Cardiac fibroblast (primary cell): ENCODE measurements around the gene COLEC12.

Experiments
- DNase-seq, 2 donors: peaks; one replicate each; pipeline versions ENCODE4 v3.0.0 to v3.0.0-alpha.2; 2010; ENCODE audit warnings: low read depth in 2 of 2
- H3K4me3 ChIP-seq, 2 donors: replicated peaks in 1 of 2; 1 replicate in 1 of 2; 2 replicates in 1 of 2; pipeline ENCODE4 v1.5.1; 2011; ENCODE audit warnings: low read depth in 2 of 2, low read length in 2 of 2, mild to moderate bottlenecking in 2 of 2, moderate library complexity in 1 of 2
- CTCF ChIP-seq: IDR thresholded peaks from one replicate; pipeline ENCODE4 v1.5.1; 2011; ENCODE audit warnings: low read depth, mild to moderate bottlenecking, low read length, inconsistent platforms

COLEC12 gene

DNA sequence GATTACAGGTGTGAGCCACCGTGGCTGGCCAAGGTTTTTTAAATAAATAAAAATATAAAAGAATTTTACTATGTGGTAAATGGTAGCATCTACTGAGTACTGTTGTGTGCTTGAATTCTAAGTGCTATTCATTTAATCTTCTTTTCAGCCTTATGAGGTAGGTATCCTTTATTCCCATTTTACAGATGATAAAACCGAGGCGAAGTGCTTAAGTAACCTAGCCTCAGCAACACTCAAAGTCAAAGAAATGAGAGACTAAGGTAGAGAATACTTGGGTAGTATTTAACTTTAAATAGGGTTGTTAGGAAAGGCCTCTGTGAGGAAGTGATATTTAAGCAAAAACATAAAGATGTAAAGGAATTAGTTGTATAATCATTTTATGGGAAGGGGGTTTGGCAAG, 227.0 kb downstream of the COLEC12 start:
- no peak overlapping the region for H3K4me3 ChIP-seq
- no peak for DNase-seq
- no peak for TF ChIP-seq CTCF

DNA sequence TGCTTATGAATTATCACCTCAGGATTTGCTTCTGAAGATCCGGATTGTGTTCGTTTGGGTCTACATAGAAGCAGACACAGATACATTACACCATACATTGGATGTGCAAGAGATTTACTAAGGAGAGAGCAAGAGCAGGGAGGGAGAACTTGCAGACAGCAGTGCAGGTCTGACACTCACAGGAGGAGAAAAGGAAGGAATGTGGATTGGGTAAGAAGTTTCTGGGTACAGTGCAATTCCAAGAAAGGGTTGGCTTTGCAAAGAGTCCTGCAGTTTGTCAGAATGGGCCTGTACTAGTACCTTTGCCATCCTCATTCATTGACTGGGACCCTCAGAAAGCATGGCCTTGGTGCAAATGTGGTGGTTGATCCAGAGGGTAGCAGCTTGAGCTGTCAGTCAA, 227.9 kb downstream of the COLEC12 start:
- no peak for TF ChIP-seq CTCF
- H3K4me3 ChIP-seq: no peak overlapping the region
- DNase-seq: no peak

DNA sequence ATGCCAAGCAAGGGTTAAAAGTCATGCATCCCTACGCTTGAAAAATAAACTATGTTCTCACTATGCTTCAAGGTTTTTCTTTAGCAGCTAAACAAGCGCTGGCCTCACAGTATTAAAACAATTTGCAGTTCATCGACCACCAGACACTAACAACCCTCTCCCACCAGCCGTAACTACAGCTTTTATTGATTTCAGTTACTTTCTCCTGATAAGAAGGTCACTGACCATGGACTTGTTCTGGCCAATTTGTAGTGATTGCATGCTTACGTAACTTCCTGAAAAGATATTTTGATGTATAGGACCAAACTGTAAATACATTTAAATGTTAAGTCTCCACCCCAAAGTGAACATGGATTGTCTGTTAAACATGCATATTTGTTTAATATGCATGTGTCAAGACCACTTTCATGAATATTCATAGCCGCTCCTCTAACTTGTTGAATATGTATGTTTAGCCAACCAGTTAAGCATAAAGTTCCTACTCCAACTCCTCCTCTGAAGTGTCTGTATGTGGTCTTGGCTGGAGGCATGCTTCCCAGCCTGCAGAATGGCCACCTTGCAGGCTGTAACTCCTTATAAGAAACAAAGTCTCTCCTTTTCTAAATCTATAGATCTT, 230.9 kb downstream of the COLEC12 start:
- no peak for DNase-seq
- TF ChIP-seq CTCF: no peak
- no peak overlapping the region for H3K4me3 ChIP-seq

DNA sequence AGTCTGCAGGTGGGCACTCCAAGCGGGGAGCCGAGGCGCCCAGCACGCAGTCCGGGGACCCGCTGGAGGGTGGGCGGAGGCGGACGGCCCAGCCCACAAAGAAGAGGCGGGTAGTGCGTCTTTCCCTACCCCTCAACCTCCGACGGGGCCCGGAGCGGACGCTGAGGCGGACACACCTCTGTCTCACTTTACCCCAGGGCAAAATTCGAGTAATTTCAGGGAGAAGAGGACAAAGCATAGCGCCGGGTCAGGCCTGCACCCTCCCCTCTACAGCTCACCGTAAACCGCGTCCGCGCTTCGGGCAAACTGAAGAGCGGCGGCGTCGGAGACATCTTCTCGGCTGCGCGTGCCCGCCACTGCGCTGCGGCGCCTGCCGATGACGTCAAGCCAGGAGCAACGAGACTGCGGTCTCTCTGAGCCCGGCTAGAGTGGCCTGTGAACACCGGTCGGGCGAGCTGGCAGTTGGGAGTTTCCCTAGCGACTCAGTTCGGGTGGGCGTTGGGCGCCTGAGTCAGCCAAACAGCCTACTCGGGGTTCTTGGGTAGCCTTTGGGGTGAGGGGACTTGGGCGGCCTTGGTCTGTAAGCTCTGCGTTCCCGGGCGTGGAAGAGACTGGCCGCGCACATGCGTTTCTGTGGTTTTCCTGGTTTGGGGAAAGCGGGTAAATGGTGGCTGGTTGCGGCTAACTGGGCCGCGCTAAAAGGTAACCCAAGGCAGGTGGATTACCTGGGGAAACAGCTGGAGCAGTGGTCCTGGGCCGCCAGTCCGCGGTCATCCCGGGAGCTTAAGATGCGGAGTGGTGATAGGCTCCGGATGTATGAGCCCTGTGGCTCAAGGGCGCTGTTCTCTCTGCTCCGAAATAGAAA, 232.6 kb downstream of the COLEC12 start, which contains the start of gene THOC1:
TSS of gene THOC1 (minus strand) at position 360 of the 865 bp plus-strand sequence. CDS start at position 332, 28 bp downstream.
- peak within 1 kb of the TSS; percentile 93 to 95 for H3K4me3 ChIP-seq
- TF ChIP-seq CTCF: no peak
- peak; percentile 91 to 94 for DNase-seq

DNA sequence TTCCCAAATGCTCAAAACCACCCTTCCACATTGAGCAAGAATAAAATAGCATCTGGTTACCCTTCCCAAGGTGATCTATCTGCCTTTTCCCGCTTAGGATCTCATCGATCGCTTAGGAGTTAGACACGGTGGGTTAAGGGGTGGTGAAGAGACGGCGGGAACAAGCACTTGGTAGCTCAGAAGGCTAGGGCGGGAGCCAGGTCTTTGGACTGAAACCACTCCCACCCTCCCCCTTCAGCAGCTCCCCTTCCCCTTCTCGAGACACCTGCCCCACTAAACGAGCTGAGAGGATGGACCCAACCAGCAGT, 233.2 kb downstream of the COLEC12 start:
- no peak for DNase-seq
- peak overlapping the region; percentile 93 to 95 for H3K4me3 ChIP-seq
- no peak for TF ChIP-seq CTCF
